Upper lobe of left lung (tissue), 4 donors: ENCODE measurements around the gene TMSB15C.

Source experiments
- EP300 ChIP-seq, 4 donors: sonication (generic); formaldehyde crosslinking; IDR thresholded peaks; one replicate each; pipeline ENCODE4 v1.5.1; 2017; ENCODE audit warnings: antibody characterized with exemption in 4 of 4, control low read depth in 2 of 4
- POLR2A ChIP-seq, 4 donors: fragments of 450-650 bp; IDR thresholded peaks; one replicate each; pipeline ENCODE4 v1.5.1; 2016 to 2017; ENCODE audit warnings: antibody characterized with exemption in 4 of 4, mild to moderate bottlenecking in 2 of 4
- POLR2AphosphoS5 ChIP-seq, 2 donors: sonication (generic); formaldehyde crosslinking; IDR thresholded peaks; one replicate each; pipeline ENCODE4 v1.5.1; 2017; ENCODE audit warnings: antibody characterized with exemption in 2 of 2
- TF ChIP-seq, protein P1 (sequence below), 6 experiments: fragments of 450-650 bp in 4 of 6; fragments of 200-600 bp in 2 of 6; sonication (generic) in 2 of 6; IDR thresholded peaks; one replicate each; pipeline ENCODE4 v1.5.1; 2016 to 2019; ENCODE audit warnings: antibody characterized with exemption in 6 of 6

DNA sequence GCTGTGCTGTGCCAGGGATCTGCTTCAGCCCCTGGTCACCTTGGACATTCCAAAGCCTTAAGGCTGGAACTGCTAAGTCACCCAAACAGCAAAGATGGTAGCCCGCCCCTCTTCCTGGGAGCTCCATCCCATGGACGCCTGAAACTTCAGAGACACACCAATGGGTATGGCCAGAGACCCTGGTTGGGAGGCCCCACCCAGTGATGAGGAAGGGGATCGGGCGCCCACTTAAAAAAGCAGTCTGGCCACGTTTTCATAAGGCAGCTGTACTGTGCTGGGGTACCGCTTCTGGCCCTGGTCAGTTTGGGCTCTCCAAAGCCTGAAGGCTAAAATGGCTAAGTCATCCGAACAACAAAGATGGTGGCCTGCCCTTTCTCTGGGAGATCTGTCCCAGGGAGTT, 9.4 kb upstream of the TMSB15C start:
- TF ChIP-seq, protein P1, sequence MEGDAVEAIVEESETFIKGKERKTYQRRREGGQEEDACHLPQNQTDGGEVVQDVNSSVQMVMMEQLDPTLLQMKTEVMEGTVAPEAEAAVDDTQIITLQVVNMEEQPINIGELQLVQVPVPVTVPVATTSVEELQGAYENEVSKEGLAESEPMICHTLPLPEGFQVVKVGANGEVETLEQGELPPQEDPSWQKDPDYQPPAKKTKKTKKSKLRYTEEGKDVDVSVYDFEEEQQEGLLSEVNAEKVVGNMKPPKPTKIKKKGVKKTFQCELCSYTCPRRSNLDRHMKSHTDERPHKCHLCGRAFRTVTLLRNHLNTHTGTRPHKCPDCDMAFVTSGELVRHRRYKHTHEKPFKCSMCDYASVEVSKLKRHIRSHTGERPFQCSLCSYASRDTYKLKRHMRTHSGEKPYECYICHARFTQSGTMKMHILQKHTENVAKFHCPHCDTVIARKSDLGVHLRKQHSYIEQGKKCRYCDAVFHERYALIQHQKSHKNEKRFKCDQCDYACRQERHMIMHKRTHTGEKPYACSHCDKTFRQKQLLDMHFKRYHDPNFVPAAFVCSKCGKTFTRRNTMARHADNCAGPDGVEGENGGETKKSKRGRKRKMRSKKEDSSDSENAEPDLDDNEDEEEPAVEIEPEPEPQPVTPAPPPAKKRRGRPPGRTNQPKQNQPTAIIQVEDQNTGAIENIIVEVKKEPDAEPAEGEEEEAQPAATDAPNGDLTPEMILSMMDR (IDR thresholded peaks at IDR 0.05) = no peak
- TF ChIP-seq POLR2AphosphoS5 (IDR thresholded peaks at IDR 0.05) (no peak), POLR2A (IDR thresholded peaks at IDR 0.05) (no peak), EP300 (IDR thresholded peaks at IDR 0.05) (no peak)
